ENCODE data around the gene TBC1D5. TPM values are rescaled to one million over a fixed set of nuclear protein-coding genes. Genes with fewer than 3 reads are reported as not detected.

Gene TBC1D5
- total and polyA plus RNA-seq, 12 donors = 6.7 to 35.6 (median 30.5) TPM

GRCh38 chr3:17182166-17182565 is 560.3 kb downstream of the TBC1D5 start:
- no peak for TF ChIP-seq CTCF (IDR thresholded peaks at IDR 0.05)
- ATAC-seq = no peak
- Histone ChIP-seq H3K36me3 (peaks cover 0 to 28% (median 0%) of the 10 kb centered on the region in 9 donors), H3K4me1 (peaks cover 3 to 39% (median 20%) of the 10 kb centered on the region in 9 donors), H3K4me3 (no peak overlapping the region), H3K27me3 (no peaks in the 10 kb centered on the region), H3K9me3 (no peaks in the 10 kb centered on the region), H3K27ac (peak overlapping the region in 1 of 10 donors; percentile 7)
- WGBS, 2 donors = 36 to 50% methylated on average over 5 of the region's 5 CpGs
- intact Hi-C loops (cut with DNase I) = no loop called here
- no peak for DNase-seq

- Histone ChIP-seq H3K9me3 (no peaks in the 10 kb centered on the region), H3K4me3 (no peak overlapping the region), H3K4me1 (peaks cover 3 to 45% (median 20%) of the 10 kb centered on the region in 9 donors), H3K36me3 (peaks cover 0 to 28% (median 0%) of the 10 kb centered on the region in 9 donors), H3K27ac (no peak overlapping the region), H3K27me3 (no peaks in the 10 kb centered on the region)
- DNase-seq (no peak), ATAC-seq (peak in 4 of 8 donors; percentile 16 to 58 (median 30))
- WGBS, 2 donors = 49 to 61% methylated on average over 2 of the region's 2 CpGs
- intact Hi-C loops (cut with DNase I) = no loop called here
- no peak for TF ChIP-seq CTCF (IDR thresholded peaks at IDR 0.05)
These were observed 561.0 kb downstream of the TBC1D5 start for GRCh38 chr3:17181413-17181907.

- 58 to 72% methylated on average over 7 of the region's 7 CpGs for WGBS, 2 donors
- H3K27ac ChIP-seq = peak overlapping the region in 1 of 10 donors; percentile 5
These were observed 562.8 kb downstream of the TBC1D5 start for GRCh38 chr3:17179381-17180205.

More at GRCh38 chr3:17179381-17180205, 562.8 kb downstream of the TBC1D5 start:
- intact Hi-C loops (cut with DNase I) = no loop called here
- peaks cover 3 to 56% (median 29%) of the 10 kb centered on the region in 9 donors for H3K4me1 ChIP-seq
- H3K4me3 ChIP-seq = no peak overlapping the region
- peaks cover 0 to 23% (median 0%) of the 10 kb centered on the region in 9 donors for H3K36me3 ChIP-seq
- no peak for TF ChIP-seq CTCF (IDR thresholded peaks at IDR 0.05)
- no peaks in the 10 kb centered on the region for H3K9me3 ChIP-seq
- ATAC-seq = peak; percentile 61 to 89 (median 84)
- H3K27me3 ChIP-seq = no peaks in the 10 kb centered on the region
- peak in 1 of 2 donors; percentile 31 for DNase-seq
